ENCODE measurements around the gene ELK3.

Gene ELK3

GRCh38 chr12:96256672-96257361 is 62.6 kb downstream of the ELK3 start:
- DNase-seq (ENCODE audit: low read depth in 2 of 3, low spot score in 2 of 3) = no peak

GRCh38 chr12:96257550-96258103 is 63.5 kb downstream of the ELK3 start:
- DNase-seq (ENCODE audit: low read depth in 2 of 3, low spot score in 2 of 3) = no peak

GRCh38 chr12:96258104-96258961 is 64.2 kb downstream of the ELK3 start:
- no peak for DNase-seq (ENCODE audit: low read depth in 2 of 3, low spot score in 2 of 3)

- no peak for DNase-seq (ENCODE audit: low read depth in 2 of 3, low spot score in 2 of 3)
Measured at GRCh38 chr12:96260231-96260630, 66.1 kb downstream of the ELK3 start.

- DNase-seq (ENCODE audit: low read depth in 2 of 3, low spot score in 2 of 3) = no peak
Measured at GRCh38 chr12:96260644-96261043, 66.5 kb downstream of the ELK3 start.

- no peak for DNase-seq (ENCODE audit: low read depth in 2 of 3, low spot score in 2 of 3)
Measured at GRCh38 chr12:96261557-96261956, 67.4 kb downstream of the ELK3 start.

GRCh38 chr12:96263449-96263902 is 69.3 kb downstream of the ELK3 start:
- DNase-seq (ENCODE audit: low read depth in 2 of 3, low spot score in 2 of 3) = no peak

GRCh38 chr12:96265400-96265799 is 71.2 kb downstream of the ELK3 start:
- no peak for DNase-seq (ENCODE audit: low read depth in 2 of 3, low spot score in 2 of 3)

GRCh38 chr12:96265836-96266235 is 71.7 kb downstream of the ELK3 start:
- DNase-seq (ENCODE audit: low read depth in 2 of 3, low spot score in 2 of 3) = no peak

- DNase-seq (ENCODE audit: low read depth in 2 of 3, low spot score in 2 of 3) = no peak
Measured at GRCh38 chr12:96266238-96266637, 72.1 kb downstream of the ELK3 start.

GRCh38 chr12:96271469-96272199 is 77.5 kb downstream of the ELK3 start:
- no peak for DNase-seq (ENCODE audit: low read depth in 2 of 3, low spot score in 2 of 3)

- DNase-seq (ENCODE audit: low read depth in 2 of 3, low spot score in 2 of 3) = no peak
Measured at GRCh38 chr12:96274331-96274730, 80.2 kb downstream of the ELK3 start.

- DNase-seq (ENCODE audit: low read depth in 2 of 3, low spot score in 2 of 3) = no peak
Measured at GRCh38 chr12:96285158-96285557, 91.0 kb downstream of the ELK3 start.

GRCh38 chr12:96289067-96289466 is 94.9 kb downstream of the ELK3 start:
- DNase-seq (ENCODE audit: low read depth in 2 of 3, low spot score in 2 of 3) = no peak

GRCh38 chr12:96293093-96293492 is 98.9 kb downstream of the ELK3 start:
- DNase-seq (ENCODE audit: low read depth in 2 of 3, low spot score in 2 of 3) = no peak

- no peak for DNase-seq (ENCODE audit: low read depth in 2 of 3, low spot score in 2 of 3)
Measured at GRCh38 chr12:96294831-96295230, 100.7 kb downstream of the ELK3 start.

- DNase-seq (ENCODE audit: low read depth in 2 of 3, low spot score in 2 of 3) = no peak
Measured at GRCh38 chr12:96295532-96296160, 101.5 kb downstream of the ELK3 start.

GRCh38 chr12:96297504-96297903 is 103.3 kb downstream of the ELK3 start:
- DNase-seq (ENCODE audit: low read depth in 2 of 3, low spot score in 2 of 3) = no peak

- DNase-seq (ENCODE audit: low read depth in 2 of 3, low spot score in 2 of 3) = no peak
Measured at GRCh38 chr12:96300064-96300463, 105.9 kb downstream of the ELK3 start.

GRCh38 chr12:96301732-96302131 is 107.6 kb downstream of the ELK3 start:
- DNase-seq (ENCODE audit: low read depth in 2 of 3, low spot score in 2 of 3) = no peak

Data from activated CD8-positive, alpha-beta memory T cell treated with anti-CD3 and anti-CD28 coated beads for 48 hours (primary cell).